ENCODE data around the gene EXOG.
A peak's percentile ranks its signal among the peaks of the same experiment; 100 is the strongest.

EXOG gene

DNA sequence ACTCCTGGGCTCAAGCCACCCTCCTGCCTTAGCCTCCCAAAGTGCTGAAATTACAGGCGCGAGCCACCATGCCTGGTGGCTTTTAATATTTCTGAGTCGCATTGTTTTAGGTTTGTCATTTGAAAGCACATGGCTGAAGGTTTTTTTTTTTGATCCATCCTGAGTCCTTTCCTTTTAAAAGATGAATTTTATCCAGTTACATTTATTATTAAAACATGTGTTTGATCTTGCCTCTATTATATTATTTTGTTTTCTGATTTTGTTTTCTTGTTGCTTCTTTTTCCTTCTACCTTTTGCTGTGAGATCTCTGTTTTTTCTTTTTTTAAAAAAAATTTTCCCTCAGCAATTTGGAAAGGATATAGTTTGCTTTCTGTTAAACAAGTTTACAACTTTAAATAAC lies 77.0 kb downstream of the EXOG start:
- no peak for DNase-seq (ENCODE audit: low spot score in 2 of 2)
- ATAC-seq, result no peak
- no peak overlapping the region for H3K4me3 Mint-ChIP-seq
- H3K9me3 Mint-ChIP-seq, result no peaks in the 10 kb centered on the region
- no peak overlapping the region for H3K27ac Mint-ChIP-seq
- H3K36me3 Mint-ChIP-seq, result no peaks in the 10 kb centered on the region
- no peaks in the 10 kb centered on the region for H3K4me1 Mint-ChIP-seq

DNA sequence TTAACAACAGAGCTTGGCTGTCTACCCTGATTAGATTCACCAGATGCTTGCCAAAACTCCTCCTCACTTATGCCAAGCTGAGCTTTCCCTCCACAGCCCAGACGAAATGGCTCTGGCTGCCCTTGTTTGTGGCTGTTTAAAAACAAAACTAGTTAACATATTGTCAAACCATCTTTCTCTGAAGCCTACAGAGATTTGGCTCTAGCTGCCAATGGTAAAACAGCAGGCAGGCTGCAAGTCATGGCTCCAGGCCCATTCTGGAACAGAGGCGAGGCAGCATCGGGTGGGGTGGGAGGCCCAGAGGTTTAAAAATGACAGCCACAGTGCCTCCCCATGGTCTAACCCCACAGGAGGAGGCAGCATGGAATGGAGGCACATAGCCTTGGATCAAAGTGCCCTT lies 77.4 kb downstream of the EXOG start:
- DNase-seq (ENCODE audit: low spot score in 2 of 2), result no peak

DNA sequence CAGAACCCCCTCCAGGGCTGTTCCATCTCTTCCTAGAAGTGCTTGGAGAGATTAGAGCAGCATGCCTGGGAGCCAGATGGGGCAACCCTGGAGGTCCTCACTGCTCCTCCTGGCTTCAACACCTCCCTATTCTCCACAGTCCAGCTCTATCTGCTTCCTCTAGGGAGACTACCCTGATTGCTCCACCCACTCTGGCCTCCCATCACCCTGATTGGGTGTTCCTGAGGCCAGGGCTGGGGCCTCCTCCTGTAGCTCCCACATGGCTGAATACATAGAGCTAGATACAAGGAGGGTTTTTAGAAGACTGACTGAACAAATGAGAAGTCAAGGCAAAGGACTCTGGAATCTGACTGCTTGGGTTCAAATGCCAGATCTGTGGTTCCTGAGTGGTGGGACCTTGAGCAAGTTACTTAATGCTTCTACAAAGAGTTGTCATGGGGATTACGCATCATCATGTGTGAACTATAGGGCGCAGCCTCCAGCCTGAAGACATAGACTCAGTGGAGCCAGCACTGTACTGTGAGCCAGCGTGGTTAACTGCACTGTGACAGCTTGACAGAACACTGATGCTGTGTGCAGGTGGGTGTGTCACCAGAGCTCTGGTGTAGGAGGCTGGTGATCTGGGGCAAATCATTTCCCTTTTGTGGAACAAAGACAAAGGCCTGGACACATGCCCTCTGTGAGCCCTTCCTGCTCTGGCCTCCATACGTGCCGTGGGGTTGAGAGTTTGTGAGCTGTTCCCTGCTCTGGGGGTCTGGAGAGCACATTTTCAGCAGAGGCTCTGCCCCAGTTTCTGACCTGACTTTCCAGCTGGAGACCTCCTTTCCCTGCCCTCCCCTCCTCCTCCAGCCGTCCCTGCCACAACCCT lies 78.5 kb downstream of the EXOG start:
- no peaks in the 10 kb centered on the region for H3K36me3 Mint-ChIP-seq
- H3K4me3 Mint-ChIP-seq, result no peak overlapping the region
- H3K27ac Mint-ChIP-seq, result no peak overlapping the region
- DNase-seq (ENCODE audit: low spot score in 2 of 2) (no peak), ATAC-seq (peak; percentile 19)
- no peaks in the 10 kb centered on the region for H3K9me3 Mint-ChIP-seq
- no peaks in the 10 kb centered on the region for H3K4me1 Mint-ChIP-seq

More for the DNA sequence above, 77.4 kb downstream of the EXOG start:
- Mint-ChIP-seq H3K4me1 (no peaks in the 10 kb centered on the region), H3K4me3 (no peak overlapping the region), H3K9me3 (no peaks in the 10 kb centered on the region), H3K36me3 (no peaks in the 10 kb centered on the region), H3K27ac (no peak overlapping the region)
- ATAC-seq, result no peak

DNA sequence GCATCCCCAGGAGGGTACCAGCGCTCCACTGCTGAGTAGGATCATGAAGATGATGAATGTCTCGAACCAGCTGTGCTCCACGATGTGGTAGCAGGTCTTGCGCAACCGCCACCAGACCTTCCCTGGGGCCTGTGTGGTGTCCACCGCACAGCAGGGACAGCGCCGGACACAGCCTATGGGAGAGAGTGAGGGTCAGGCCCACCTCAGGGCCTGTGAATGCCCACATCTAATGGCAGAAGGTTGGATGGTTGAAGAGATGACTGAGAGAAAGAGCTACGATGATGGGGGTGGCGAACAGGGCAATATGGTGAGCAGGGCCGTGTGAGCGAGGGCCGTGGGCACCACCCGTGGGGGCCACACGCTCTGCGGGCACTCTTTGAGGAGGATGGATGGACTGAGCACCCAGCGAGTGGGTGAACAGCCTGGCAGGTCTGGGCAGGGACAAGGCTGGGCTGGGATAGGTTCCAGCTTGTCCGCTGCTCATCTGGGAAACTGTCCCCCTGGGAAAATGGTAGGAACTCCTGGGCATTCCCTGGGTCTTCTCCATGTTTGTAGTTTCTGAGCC lies 79.2 kb downstream of the EXOG start:
- no peak overlapping the region for H3K27ac Mint-ChIP-seq
- no peak for DNase-seq (ENCODE audit: low spot score in 2 of 2)
- no peaks in the 10 kb centered on the region for H3K9me3 Mint-ChIP-seq
- no peaks in the 10 kb centered on the region for H3K36me3 Mint-ChIP-seq
- no peak for ATAC-seq
- no peak overlapping the region for H3K4me3 Mint-ChIP-seq
- H3K4me1 Mint-ChIP-seq, result no peaks in the 10 kb centered on the region
